MCF 10A (cell line): Measurements from ENCODE around the gene VSTM4. TPM values are rescaled to one million over a fixed set of nuclear protein-coding genes. Genes with fewer than 3 reads are reported as not detected.

ENCODE experiments used
- BruUV-seq: library from RNA; stranded (reverse); fragments of 400-500 nt; replicated peaks from 2 replicates; lab custom pipeline; 2021; lab: Mats Ljungman, UMichigan
- CTCF ChIA-PET: fragments of 300-600 bp; sonication (Branson Sonifier 250); formaldehyde crosslinking; extraction: SDS; loops from one replicate; lab custom pipeline; 2021; ENCODE audit warnings: antibody characterized with exemption, inconsistent platforms; lab: Yijun Ruan, JAX
- POLR2A ChIA-PET: fragments of 300-600, 350-650 bp; sonication (Branson Sonifier 250); formaldehyde crosslinking; extraction: SDS; loops from one replicate; lab custom pipeline; 2020; ENCODE audit warnings: antibody characterized with exemption, inconsistent platforms; lab: Yijun Ruan, JAX
- DNase-seq: peaks from one replicate; pipeline ENCODE4 v3.0.0-alpha.2; 2018; ENCODE audit not compliant: unreplicated experiment
- H3K27ac Mint-ChIP-seq: one replicate; pipeline ENCODE4 v1.8.0; 2022; ENCODE audit warnings: mild to moderate bottlenecking, low read depth, mixed read lengths; ENCODE audit not compliant: unreplicated experiment
- H3K27me3 Mint-ChIP-seq: one replicate; pipeline ENCODE4 v1.8.0; 2022; ENCODE audit warnings: mixed read lengths; ENCODE audit not compliant: insufficient read depth, unreplicated experiment
- H3K36me3 Mint-ChIP-seq: one replicate; pipeline ENCODE4 v1.8.0; 2022; ENCODE audit warnings: mild to moderate bottlenecking, moderate library complexity, mixed read lengths; ENCODE audit not compliant: insufficient read depth, unreplicated experiment
- H3K4me1 Mint-ChIP-seq: one replicate; pipeline ENCODE4 v1.8.0; 2022; ENCODE audit warnings: mixed read lengths; ENCODE audit not compliant: insufficient read depth, unreplicated experiment
- H3K4me3 Mint-ChIP-seq: one replicate; pipeline ENCODE4 v1.8.0; 2022; ENCODE audit warnings: mild to moderate bottlenecking, moderate library complexity, mixed read lengths; ENCODE audit not compliant: unreplicated experiment
- H3K9me3 Mint-ChIP-seq: one replicate; pipeline ENCODE4 v1.8.0; 2022; ENCODE audit warnings: mixed read lengths; ENCODE audit not compliant: unreplicated experiment
- intact Hi-C: fragments of 100-400 bp; cut with micrococcal nuclease; formaldehyde crosslinking; loops from 2 replicates; pipeline ENCODE4 v1.14.1; 2022
- total RNA-seq: library from RNA; stranded (reverse); gene quantifications from 2 replicates; pipeline ENCODE4 v1.2.3, GENCODE V29; 2022
- TF ChIP-seq, protein P1 (sequence below): fragments of 200-600 bp; IDR thresholded peaks from one replicate; pipeline ENCODE4 v1.8.0; 2022; ENCODE audit warnings: antibody characterized with exemption, mild to moderate bottlenecking; ENCODE audit not compliant: unreplicated experiment

The VSTM4 gene
- total RNA-seq, 1 experiment from 2014 or later = not detected

DNA sequence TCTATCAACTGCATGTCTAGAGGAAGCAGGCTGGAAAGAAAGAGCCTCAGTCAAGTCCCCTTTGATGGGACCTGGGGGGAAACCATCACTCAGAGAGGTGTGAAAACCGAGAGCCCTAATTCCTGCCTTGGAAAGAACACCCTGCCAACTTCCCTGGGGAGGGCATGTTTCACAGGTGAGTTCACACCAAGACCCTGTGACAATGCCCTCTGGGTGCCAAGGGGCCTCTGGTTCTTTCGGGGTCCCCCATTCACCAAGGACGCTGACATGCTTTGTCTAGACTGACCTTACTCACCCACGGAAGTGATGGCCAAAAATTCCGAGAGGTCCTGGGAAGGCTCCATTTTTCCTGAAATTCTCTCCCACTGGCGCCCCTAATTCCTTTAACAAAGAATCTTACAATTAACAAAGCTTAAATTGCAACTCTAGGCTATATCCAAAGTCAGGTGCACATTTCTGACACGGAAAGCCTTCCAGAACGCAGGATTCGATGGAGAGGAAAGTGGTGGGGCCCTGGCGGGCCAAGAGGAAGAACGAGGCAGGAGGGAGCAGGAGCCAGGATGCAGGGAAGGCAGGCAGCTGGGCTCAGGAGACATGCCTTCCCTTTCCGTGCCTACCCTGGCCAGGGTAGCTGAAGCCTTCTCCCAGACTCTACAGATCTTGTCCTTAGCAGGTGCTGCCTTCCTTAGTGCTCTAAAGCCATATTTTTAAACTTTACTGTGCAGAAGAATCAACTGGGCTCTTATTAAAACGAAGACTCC, 23.7 kb downstream of the VSTM4 start:
- DNase-seq = no peak
- peaks cover 31% of the 10 kb centered on the region for H3K27me3 Mint-ChIP-seq
- no TSS peak for BruUV-seq
- H3K9me3 Mint-ChIP-seq = peaks cover 7% of the 10 kb centered on the region
- no peaks in the 10 kb centered on the region for H3K4me1 Mint-ChIP-seq
- TF ChIP-seq, protein P1, sequence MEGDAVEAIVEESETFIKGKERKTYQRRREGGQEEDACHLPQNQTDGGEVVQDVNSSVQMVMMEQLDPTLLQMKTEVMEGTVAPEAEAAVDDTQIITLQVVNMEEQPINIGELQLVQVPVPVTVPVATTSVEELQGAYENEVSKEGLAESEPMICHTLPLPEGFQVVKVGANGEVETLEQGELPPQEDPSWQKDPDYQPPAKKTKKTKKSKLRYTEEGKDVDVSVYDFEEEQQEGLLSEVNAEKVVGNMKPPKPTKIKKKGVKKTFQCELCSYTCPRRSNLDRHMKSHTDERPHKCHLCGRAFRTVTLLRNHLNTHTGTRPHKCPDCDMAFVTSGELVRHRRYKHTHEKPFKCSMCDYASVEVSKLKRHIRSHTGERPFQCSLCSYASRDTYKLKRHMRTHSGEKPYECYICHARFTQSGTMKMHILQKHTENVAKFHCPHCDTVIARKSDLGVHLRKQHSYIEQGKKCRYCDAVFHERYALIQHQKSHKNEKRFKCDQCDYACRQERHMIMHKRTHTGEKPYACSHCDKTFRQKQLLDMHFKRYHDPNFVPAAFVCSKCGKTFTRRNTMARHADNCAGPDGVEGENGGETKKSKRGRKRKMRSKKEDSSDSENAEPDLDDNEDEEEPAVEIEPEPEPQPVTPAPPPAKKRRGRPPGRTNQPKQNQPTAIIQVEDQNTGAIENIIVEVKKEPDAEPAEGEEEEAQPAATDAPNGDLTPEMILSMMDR = no peak
- intact Hi-C loops = no loop called here
- no peaks in the 10 kb centered on the region for H3K36me3 Mint-ChIP-seq
- ChIA-PET CTCF (no interaction called here), POLR2A (interaction anchor here (0.6 kb wide), 1 partner anchor 182 kb away, joined by 3 read pairs; no protein-coding TSS in a partner anchor)
- H3K27ac Mint-ChIP-seq = no peak overlapping the region
- no peak overlapping the region for H3K4me3 Mint-ChIP-seq

DNA sequence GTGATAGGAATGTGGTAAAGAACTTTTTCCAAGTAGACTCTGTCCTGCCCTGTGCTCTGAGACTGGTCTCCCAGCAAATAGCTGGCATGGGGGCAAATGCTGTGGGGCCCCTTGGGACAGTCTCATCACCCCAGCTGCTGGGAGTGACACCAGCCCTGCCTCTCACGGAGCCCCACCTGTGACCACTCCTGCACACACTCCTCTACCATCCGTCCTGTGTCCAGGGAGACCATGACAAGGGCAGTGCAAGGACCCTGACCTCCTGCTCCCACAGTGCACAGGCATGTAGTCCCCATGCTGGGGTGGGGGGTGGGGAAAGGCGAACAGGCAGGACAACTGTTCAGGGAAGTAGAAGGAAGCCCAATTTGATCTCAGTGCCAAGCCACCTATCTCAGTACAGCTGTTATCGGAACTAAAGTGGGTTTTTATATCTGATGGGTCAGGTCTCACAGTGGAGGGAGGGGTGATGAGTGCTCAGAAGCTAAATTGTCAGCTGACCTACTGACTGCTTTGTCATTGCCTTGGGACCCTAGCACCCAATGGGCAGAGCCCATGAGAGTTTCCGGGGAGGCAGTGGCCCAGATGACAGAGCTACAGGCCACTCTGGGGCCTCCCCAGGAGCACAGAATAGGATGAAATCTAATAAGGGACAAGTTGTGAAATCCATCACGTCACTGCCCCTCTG, 24.5 kb downstream of the VSTM4 start:
- no peak overlapping the region for H3K27ac Mint-ChIP-seq
- intact Hi-C loops = no loop called here
- no TSS peak for BruUV-seq
- POLR2A ChIA-PET = no interaction called here
- TF ChIP-seq, protein P1 = no peak
- H3K4me1 Mint-ChIP-seq = no peaks in the 10 kb centered on the region
- no peak for DNase-seq
- no peak overlapping the region for H3K4me3 Mint-ChIP-seq
- CTCF ChIA-PET = no interaction called here
- H3K9me3 Mint-ChIP-seq = peaks cover 12% of the 10 kb centered on the region
- peaks cover 28% of the 10 kb centered on the region for H3K27me3 Mint-ChIP-seq
- no peaks in the 10 kb centered on the region for H3K36me3 Mint-ChIP-seq

DNA sequence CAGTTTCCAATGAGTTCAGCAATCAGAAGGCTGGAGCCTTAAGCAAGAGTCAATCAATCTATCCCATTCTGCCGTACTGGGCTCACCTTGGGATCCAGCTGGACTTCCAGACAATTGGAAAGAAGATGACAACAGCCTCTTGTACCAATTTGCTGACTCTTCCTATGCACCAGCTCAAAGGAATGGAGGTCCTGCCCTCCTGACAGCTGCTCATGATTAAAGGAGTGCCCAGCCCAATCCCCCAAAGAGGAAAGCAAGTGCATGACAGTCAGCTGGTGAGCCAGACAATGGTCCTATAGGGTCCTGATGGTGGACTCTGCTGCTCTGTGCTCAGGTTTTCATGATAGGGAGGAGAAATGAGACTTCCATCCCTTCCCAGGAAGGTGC, 25.1 kb downstream of the VSTM4 start:
- TF ChIP-seq, protein P1 = no peak
- no peak for DNase-seq
- intact Hi-C loops = no loop called here
- H3K4me3 Mint-ChIP-seq = no peak overlapping the region
- no peaks in the 10 kb centered on the region for H3K36me3 Mint-ChIP-seq
- ChIA-PET CTCF (no interaction called here), POLR2A (no interaction called here)
- H3K27me3 Mint-ChIP-seq = peaks cover 22% of the 10 kb centered on the region
- H3K9me3 Mint-ChIP-seq = peaks cover 12% of the 10 kb centered on the region
- no TSS peak for BruUV-seq
- no peaks in the 10 kb centered on the region for H3K4me1 Mint-ChIP-seq
- H3K27ac Mint-ChIP-seq = no peak overlapping the region

DNA sequence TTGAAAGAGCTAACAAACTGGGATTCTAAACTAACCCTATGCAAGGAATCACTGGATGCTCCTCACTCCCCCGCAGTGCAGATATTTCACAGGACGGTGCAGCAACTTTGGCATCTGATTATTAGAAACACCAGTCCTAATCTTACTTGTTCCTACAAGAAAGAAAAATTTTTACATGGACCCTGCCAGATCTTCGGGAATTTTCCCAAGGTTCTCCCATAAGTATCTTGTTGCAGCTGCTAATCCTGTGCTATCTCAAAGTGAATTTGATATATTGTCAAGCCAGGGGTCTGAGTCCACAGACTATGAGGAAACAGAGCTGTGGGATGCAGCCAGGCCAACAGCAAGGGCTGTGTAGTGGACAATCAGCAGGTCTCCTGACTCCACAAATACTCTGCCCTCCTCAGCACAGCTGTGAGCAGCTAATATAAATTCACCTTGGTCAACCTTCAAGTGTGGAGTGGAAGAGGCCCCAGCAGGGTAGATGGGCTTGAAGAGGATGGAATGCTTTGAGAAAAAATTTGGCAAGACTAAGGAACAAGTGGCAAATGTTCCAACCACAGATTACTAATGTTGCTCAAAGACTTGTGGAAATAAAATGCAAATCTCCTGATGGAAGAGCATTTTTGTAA, 25.6 kb downstream of the VSTM4 start:
- H3K4me3 Mint-ChIP-seq = no peak overlapping the region
- TF ChIP-seq, protein P1 = no peak
- H3K27me3 Mint-ChIP-seq = peaks cover 19% of the 10 kb centered on the region
- no peak overlapping the region for H3K27ac Mint-ChIP-seq
- no peaks in the 10 kb centered on the region for H3K4me1 Mint-ChIP-seq
- intact Hi-C loops = no loop called here
- POLR2A ChIA-PET = interaction anchor here (0.5 kb wide), 1 partner anchor 37 kb away, joined by 3 read pairs; no protein-coding TSS in a partner anchor
- no peak for DNase-seq
- BruUV-seq = no TSS peak
- H3K36me3 Mint-ChIP-seq = no peaks in the 10 kb centered on the region
- CTCF ChIA-PET = no interaction called here
- H3K9me3 Mint-ChIP-seq = peaks cover 12% of the 10 kb centered on the region
